ENCODE data around the gene ARL15. TPM values are rescaled to one million over a fixed set of nuclear protein-coding genes. Genes with fewer than 3 reads are reported as not detected.

Gene ARL15
- total and polyA plus RNA-seq, 2 of the 8 experiments (the other 6 are each of a cell fraction or from before 2014, with no cell fraction given) = 9.9 to 21.2 TPM

DNA sequence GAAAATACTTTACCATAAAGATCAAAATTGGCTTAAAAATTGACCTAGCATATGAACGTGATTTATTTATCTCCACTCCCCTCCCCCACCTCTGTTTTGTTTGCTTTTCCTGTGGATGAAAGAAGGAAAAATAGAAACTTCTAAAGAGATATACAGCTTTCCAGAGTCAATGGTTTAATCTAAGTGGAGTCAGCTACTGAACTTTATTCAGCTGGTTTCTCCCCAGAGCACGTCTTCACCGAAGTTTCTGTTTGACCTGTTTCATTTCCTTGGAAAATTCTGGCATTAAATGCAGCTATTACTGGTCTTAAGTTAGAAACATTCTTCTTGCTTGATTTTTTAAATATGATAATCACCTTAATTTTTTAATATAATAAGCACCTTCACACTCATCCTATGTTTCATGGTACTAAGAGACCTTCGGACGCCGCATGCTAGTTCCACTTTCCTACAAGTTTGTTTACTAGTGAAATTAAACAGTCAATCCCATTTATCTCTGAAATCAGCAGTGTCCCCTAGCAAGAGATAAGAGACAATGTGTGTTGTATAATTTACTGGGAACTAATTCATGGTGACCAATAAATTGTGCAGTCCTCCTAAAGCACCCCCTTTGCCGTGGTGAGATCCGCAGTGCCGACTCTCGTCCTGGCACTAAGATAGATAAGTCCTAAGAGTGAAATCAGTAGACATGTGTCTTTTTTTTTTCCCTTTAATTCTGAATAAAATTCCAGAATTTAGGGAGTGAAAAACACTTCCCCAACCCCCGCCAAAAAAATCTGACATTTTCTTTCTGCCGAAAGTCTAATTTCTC, 89.9 kb downstream of the ARL15 start:
- FAIRE-seq (no peak), DNase-seq (ENCODE audit: low read depth in 1 of 2, low spot score in 2 of 2) (no peak)
- no peak overlapping the region for H2BK20ac ChIP-seq (ENCODE audit: low read length)
- WGBS, 2 experiments (ENCODE audit: extremely low coverage in 1 of 2, insufficient coverage in 1 of 2, insufficient read length in 1 of 2, insufficient replicate concordance in 2 of 2, low coverage in 1 of 2, low lambda C conversion rate in 2 of 2, missing lambda C conversion rate in 1 of 2) = 90% methylated on average over 12 of the region's 12 CpGs; no CpG with 5 or more reads in 1 of the 2 experiments
- H3K36me3 ChIP-seq (ENCODE audit: control insufficient read depth in 2 of 4, insufficient read depth in 4 of 4, low read length in 3 of 4) = no peaks in the 10 kb centered on the region
- no peak overlapping the region for H3K56ac ChIP-seq (replicated peaks; ENCODE audit: insufficient read length, low read depth, low read length)
- H3K27ac ChIP-seq (ENCODE audit: low read depth, low read length) = no peak overlapping the region
- no peak for TF ChIP-seq HDAC6 (IDR thresholded peaks at IDR 0.05; ENCODE audit: low read depth, low read length)
- TF ChIP-seq JUN (IDR thresholded peaks at IDR 0.05; ENCODE audit: low read depth, low read length) = no peak
- no peak for TF ChIP-seq CEBPB (IDR thresholded peaks at IDR 0.05; ENCODE audit: low read depth, low read length)
- TF ChIP-seq SIN3A (conservative IDR thresholded peaks at IDR 0.05 in 1 of 2, IDR thresholded peaks at IDR 0.05 in 1 of 2; ENCODE audit: low read depth in 1 of 2, low read length in 2 of 2) = no peak
- no peak for TF ChIP-seq SAP30 (IDR thresholded peaks at IDR 0.05; ENCODE audit: insufficient read depth, insufficient replicate concordance, low read length)
- TF ChIP-seq RBBP5 (IDR thresholded peaks at IDR 0.05; ENCODE audit: borderline replicate concordance, low read depth, low read length) = no peak
- TF ChIP-seq BCL11A (IDR thresholded peaks at IDR 0.05; ENCODE audit: low read depth in 2 of 2, low read length in 2 of 2) = no peak
- no peak for TF ChIP-seq SIX5 (IDR thresholded peaks at IDR 0.05; ENCODE audit: low read depth, low read length)
- TF ChIP-seq, protein P1, sequence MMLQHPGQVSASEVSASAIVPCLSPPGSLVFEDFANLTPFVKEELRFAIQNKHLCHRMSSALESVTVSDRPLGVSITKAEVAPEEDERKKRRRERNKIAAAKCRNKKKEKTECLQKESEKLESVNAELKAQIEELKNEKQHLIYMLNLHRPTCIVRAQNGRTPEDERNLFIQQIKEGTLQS (IDR thresholded peaks at IDR 0.05; ENCODE audit: insufficient read depth, low read depth, low read length) = no peak
- no peak for TF ChIP-seq NANOG (IDR thresholded peaks at IDR 0.05; ENCODE audit: insufficient read depth, low read depth, low read length, poor library complexity, severe bottlenecking)
- no peak for TF ChIP-seq JUND (IDR thresholded peaks at IDR 0.05; ENCODE audit: low read length)
- no peak overlapping the region for H3K4me2 ChIP-seq (ENCODE audit: insufficient read depth in 1 of 2, low read depth in 2 of 2, low read length in 2 of 2)
- POLR2A ChIA-PET (ENCODE audit: partially characterized antibody) = no interaction called here
- H2AK5ac ChIP-seq (ENCODE audit: low read depth, low read length) = no peak overlapping the region
- no peaks in the 10 kb centered on the region for H3K9me3 ChIP-seq (ENCODE audit: insufficient read depth in 2 of 2, low read depth in 1 of 2, low read length in 1 of 2)
- no peak overlapping the region for H2BK15ac ChIP-seq (ENCODE audit: low read length)
- no peak overlapping the region for H2BK120ac ChIP-seq (replicated peaks; ENCODE audit: low read depth, low read length)
- peaks cover 0 to 10% (median 3%) of the 10 kb centered on the region in 4 experiments; a peak in 2 of 7 replicates for H3K4me1 ChIP-seq (replicated peaks in 1 of 4; ENCODE audit: control insufficient read depth in 3 of 4, insufficient read depth in 4 of 4, low read length in 3 of 4)
- no peaks in the 10 kb centered on the region for H3K79me1 ChIP-seq (ENCODE audit: low read depth, low read length)
- no peaks in the 10 kb centered on the region for H3K27me3 ChIP-seq (replicated peaks in 1 of 4; ENCODE audit: control insufficient read depth in 3 of 4, extremely low read depth in 1 of 4, insufficient read depth in 3 of 4, low read length in 3 of 4)
- no peak overlapping the region for H4K8ac ChIP-seq (ENCODE audit: extremely low read depth, insufficient read depth, low read length)
- H2BK12ac ChIP-seq (ENCODE audit: low read depth, low read length) = no peak overlapping the region
- H3K14ac ChIP-seq (ENCODE audit: insufficient read length) = no peak overlapping the region
- H3K4ac ChIP-seq (replicated peaks; ENCODE audit: insufficient read length, low read depth, low read length) = no peak overlapping the region
- no peak overlapping the region for H3K9ac ChIP-seq (replicated peaks in 1 of 4; ENCODE audit: extremely low read depth in 1 of 4, low read depth in 3 of 4, low read length in 3 of 4)
- no peak overlapping the region for H4K5ac ChIP-seq (ENCODE audit: insufficient read length, low read depth, low read length)
- no peak overlapping the region for H3K4me3 ChIP-seq (ENCODE audit: extremely low read depth in 1 of 4, insufficient read depth in 2 of 4, low read depth in 3 of 4, low read length in 4 of 4)
- no peak overlapping the region for H3K18ac ChIP-seq (ENCODE audit: extremely low read depth, low read length)
- H2AFZ ChIP-seq (ENCODE audit: low read length) = no peak overlapping the region
- H3K23ac ChIP-seq (ENCODE audit: insufficient read length) = no peak overlapping the region
- CTCF ChIA-PET (ENCODE audit: partially characterized antibody) = interaction anchor here (0.7 to 0.9 kb wide), 2 partner anchors 9 to 331 kb away, joined by 3 read pairs; no protein-coding TSS in a partner anchor
- H4K91ac ChIP-seq (replicated peaks; ENCODE audit: insufficient read length, low read length) = no peak overlapping the region
- H3K23me2 ChIP-seq (ENCODE audit: low read depth, low read length) = no peaks in the 10 kb centered on the region; the same call in 1 of the 2 replicates
- H4K20me1 ChIP-seq (replicated peaks in 1 of 2; ENCODE audit: control insufficient read depth in 1 of 2, insufficient read depth in 2 of 2, low read length in 2 of 2) = no peaks in the 10 kb centered on the region
- peaks cover 0 to 15% of the 10 kb centered on the region in 2 experiments; a peak in 3 of 4 replicates for H3K79me2 ChIP-seq (ENCODE audit: control insufficient read depth in 1 of 2, insufficient read depth in 2 of 2, low read length in 2 of 2)
- H2BK5ac ChIP-seq (ENCODE audit: low read depth, low read length) = no peak overlapping the region

Measured in H1 (cell line).